NK-92 (cell line): ENCODE measurements around the gene POGLUT2.

ENCODE experiments used
- DNase-seq: peaks from one replicate; lab custom pipeline; 2025; ENCODE audit not compliant: unreplicated experiment; lab: John Stamatoyannopoulos, UW

Gene POGLUT2

DNA sequence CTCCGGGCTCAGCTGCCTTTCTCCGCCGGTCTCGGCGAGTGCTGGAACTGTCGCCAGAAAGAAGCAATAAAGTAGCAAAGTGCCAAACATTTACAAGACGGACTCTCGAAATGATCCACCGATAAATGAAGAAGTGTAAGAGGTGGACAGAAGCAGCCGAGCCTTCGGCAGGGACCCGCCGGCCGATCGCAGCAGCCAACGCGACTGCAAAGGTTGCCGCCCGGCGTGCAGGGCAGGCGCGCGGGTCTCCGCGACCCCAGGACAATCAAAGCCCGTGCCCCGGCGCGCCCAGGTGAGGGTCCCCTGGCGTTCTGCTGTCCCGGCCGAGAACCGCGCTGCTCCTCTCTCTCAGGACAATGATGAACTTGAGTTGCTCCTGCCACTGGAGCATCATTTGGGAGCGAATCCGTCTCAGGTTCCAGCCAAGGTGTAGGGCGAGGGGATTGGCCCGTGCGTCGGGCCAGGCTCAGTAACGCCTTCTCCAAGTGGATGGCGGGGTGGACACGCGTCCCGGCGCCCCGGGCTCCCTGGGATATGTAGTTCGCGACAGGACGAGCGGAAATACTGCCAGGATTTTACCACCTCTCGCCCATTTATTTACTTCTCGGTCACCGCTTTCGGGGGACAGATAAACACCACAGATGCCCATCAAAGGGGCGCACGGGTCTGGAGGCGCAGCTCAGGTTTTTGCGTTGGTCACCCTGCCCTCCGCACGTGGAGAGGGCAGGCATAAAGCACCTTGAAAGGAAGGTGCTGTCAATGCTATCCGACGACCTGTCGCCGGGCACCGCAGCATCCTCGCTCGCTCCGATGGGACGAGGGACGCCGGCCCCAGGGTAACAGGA lies at the start of gene POGLUT2, which contains the start of gene BIVM:
Gene POGLUT2 (minus strand): TSS at position 396 of the 845 bp plus-strand sequence. CDS start 306 bp downstream, at position 90.
Gene BIVM (plus strand): TSS at position 539 of the 845 bp plus-strand sequence. CDS start 8,149 bp downstream, outside the sequence.
- no peak for DNase-seq

DNA sequence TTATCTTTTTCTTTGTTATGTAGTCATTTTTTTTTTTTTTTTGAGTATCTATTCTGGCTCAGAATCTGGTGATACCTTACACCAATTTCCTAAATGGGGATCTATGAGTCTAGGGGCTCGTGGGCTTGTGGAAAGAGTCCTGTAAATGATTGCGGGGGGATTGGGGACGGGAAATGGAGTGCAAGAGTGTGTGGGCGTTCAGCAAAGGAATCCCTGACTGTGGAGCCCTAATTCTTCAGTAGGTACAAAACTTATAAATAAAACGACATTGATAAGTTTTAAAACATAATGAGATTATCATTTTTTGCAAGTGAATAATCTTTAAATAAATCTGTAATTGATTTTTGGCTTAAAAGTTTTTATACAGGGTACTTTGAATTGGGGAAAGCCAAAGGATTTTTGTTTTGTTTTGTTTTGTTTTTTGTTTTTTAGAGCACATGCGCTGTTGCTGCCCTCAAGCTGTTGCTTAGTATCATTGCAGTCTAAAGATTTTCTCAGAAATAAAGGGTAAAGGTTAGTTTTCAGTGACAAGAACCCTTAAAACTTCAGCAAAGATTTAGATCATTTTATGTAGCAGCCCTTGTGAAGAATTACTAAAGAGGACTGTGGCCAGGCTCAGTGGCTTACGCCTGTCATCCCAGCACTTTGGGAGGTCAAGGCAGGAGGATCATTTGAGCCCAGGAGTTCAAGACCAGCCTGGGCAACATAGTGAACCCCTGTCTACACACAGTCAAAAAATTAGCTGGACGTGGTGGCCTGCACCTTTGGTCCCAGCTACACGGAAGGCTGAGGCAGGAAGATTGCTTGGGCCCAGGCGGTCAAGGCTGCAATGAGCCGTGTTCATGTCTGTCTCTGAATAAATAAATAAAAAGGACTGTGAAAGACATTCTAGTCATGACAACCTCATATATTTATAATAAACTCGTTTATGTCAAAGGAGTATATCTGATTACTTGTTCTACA lies 48.8 kb upstream of the POGLUT2 start:
- no peak for DNase-seq

DNA sequence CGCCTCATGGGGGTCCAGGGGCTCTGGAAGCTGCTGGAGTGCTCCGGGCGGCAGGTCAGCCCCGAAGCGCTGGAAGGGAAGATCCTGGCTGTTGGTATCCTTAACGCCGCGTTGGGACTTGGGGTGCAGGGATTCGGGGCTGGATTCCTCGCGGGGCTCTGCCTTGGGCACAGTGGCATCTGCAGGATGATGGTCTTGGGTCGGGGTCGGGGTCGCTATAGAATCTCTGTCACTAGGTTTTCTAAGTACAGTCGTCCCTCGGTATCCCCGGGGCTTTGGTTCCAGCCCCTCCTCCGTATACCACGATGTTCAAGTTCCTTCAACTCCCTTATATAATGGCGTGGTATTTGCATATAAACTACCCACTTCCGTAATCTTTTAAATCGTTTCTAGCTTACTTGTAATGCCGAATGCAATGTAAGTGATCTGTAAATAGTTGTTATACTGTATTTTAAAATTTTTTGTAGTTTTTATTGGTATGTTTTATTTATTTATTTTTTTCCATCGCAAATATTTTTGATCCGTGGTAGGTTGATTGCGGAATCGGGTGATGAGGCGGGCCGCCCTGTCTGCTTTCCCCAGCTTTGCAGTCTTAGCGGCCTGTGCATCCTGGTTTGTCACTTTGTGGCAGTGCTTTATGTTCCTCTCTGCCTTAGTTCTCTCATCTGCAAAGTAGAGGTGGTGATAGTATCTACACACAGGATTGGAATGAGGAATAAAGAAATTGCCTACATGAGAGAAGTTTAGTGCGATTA lies 47.7 kb upstream of the POGLUT2 start:
- no peak for DNase-seq

DNA sequence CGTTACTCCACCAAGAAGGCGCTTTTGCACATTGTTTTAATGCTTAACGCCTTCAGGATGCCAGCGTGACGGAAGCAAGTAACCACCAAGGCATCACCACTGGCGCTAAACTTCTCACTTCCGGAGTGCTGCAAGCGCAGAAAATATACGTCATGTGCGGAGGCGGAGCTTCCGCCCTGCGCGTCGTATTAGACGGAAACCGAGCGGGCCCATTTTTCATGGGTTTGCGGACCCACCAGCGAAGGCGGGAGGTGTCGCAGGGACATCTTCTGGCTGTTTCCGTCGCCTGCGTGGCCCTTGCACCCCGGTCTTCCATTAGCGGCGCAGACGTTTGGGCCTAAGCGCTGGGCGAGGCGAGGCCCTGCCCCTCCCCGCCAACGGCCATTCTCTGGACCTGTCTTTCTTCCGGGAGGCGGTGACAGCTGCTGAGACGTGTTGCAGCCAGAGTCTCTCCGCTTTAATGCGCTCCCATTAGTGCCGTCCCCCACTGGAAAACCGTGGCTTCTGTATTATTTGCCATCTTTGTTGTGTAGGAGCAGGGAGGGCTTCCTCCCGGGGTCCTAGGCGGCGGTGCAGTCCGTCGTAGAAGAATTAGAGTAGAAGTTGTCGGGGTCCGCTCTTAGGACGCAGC lies 47.0 kb upstream of the POGLUT2 start, which contains the start of gene ERCC5:
Gene ERCC5 (plus strand): TSS at position 403 of the 631 bp plus-strand sequence. CDS start 235 bp downstream, outside the sequence.
- DNase-seq = peak; percentile 78

DNA sequence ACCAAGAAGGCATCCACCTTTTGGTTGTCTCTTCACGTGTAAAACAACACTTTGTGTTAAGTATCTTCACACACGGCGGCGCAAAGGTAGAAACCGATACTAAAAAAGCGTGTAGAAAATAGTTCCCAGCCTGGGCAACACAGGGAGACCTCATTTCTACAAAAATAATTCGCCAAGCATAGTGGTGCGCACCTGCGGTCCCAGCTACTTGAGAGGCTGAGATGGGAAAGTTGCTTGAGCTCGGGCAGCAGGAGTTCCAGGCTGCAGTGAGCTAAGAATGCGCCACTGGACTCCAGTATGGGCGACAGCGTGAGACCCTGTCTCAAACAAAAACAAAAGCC lies 46.5 kb upstream of the POGLUT2 start:
- no peak for DNase-seq

DNA sequence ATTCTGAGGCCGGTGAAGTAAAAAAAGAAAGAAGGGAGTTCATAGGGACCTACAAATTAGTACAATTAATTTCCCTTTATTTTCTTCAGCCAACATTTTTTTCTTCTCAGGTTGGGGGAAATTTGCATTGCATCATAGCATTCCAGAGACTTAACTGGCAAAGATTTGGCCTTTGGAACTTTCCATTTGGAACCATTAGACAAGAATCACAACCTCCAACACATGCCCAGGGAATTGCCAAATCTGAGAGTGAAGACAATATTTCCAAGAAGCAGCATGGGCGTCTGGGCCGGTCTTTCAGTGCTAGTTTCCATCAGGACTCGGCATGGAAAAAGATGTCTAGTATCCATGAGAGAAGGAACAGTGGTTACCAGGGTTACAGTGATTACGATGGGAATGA lies 40.7 kb upstream of the POGLUT2 start:
- no peak for DNase-seq

DNA sequence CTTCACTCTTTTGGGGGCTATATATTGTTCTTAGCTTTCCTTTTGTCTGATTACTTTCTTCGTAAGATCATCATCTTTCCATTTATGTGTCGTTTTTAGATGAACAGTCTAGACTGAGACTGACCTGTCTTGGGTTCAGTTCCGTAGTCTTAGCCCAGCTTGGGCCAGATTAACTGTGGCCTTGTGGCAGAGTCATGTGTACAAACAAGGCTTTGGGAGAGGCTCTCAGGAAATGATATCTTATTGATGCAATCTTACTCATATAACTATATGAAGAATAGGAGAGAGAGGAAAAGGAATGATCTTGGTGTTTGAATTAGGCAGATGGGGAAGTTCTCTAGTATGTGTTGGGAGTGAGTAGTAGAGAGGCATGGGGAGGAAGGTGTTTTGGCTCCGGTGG lies 40.2 kb upstream of the POGLUT2 start:
- DNase-seq = no peak

DNA sequence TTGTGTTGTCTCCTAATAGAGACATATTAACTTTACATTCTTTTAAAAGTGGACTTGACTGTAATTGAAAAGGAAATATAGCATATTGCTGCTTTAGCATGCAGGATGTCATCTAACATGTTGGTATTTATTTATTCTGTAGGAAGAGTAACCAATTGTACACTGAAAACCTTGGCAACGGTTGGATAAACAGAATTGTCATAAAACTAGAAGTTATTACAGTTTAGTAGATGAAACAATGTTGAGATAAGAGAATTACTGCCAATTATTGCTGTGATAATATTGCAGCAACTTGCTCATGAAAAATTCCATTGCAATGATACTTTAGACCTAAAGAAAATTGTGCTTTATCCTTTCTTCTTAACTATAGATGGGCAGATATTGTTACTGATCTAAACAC lies 39.5 kb upstream of the POGLUT2 start:
- DNase-seq = no peak

DNA sequence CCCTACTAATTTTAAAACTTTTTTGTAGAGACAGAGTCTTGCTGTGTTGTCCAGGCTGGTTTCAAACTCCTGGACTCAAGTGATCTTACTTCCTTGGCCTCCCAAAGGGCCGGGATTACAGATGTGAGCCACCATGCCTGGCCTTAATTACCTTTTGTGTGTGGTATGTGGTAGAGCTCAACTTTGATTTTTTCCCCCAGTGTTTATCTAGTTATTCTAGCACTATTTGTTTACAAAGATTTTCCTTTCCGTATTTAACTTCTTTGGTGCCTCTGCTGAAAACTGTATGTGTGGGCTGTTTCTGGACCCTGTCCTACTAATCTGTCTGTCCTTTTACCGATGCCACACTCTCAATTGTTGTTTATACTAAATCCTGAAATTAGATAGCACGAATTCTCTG lies 37.7 kb upstream of the POGLUT2 start:
- DNase-seq = no peak

DNA sequence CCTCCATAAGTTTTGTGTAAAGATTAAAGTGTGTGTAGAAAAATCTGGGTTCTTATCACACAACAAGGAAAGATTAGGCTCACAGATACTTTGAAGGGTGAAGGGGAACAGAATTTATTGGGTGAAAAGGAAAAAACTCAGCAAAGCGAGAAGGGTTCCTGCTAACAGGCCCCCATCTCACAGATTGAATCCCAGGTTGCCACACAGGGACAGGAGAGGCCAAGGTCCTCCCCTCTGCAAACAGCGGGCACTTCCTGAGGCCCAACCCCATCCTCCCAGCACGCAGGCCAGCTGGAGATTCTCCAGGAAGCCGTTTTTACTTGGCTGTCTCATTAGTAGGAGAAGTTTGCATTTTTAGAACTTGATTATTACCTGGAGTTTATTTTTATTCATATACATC lies 31.9 kb upstream of the POGLUT2 start:
- no peak for DNase-seq

DNA sequence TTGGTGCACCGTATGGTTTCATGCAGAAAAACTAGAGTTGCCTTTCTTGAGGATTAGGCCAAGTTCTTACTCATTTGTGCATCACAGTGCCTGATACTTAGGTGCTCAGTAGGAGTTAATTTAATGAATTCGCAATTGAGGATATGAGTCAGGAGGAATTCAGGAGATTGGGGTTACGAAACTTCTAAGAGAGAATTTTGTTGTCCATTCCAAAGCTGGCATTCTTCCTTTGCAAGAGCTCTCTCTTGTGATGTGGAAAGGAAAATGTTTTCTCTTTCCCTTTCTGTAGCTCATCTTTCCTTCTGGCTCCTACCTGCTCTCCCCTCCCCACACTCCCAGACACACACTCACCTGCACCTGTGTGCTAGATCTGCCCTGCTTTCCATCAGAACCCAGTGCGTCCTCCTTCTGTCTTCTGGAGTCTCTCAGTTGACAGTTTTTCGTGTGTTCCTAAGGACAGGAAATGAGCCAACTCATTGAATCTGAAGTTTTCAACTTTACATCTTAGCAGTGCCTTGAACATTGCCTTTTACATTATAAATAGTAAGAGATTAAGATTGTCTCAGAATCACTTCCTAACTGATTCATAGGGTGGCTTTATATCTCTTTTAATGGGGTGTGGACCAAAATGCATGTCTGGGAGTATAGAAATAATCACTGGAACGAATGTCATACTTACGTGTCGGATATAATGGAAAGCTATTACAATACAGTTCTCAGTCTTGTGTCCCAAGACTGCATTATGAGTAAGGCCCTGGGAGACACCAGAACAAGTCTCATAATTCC lies 27.3 kb upstream of the POGLUT2 start:
- DNase-seq = no peak

DNA sequence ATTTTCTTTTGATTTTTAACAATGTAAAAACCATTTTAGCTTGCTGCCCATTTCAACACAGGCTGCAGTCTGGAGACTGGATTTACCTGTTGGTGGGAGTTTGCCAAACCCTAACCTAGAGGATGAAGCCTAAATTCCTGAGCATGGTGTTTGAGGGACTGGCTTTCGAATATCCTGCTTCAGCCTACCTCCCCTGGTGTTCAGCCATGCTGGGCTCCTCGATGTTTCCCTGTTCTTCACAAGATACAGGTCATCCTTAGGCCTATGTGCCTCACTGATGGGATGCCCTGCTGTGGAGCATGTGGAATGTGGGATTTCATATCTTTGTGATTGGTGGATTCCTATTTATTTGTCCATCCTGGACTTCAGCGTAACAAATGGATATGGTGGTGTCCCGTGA lies 26.6 kb upstream of the POGLUT2 start:
- DNase-seq = no peak

DNA sequence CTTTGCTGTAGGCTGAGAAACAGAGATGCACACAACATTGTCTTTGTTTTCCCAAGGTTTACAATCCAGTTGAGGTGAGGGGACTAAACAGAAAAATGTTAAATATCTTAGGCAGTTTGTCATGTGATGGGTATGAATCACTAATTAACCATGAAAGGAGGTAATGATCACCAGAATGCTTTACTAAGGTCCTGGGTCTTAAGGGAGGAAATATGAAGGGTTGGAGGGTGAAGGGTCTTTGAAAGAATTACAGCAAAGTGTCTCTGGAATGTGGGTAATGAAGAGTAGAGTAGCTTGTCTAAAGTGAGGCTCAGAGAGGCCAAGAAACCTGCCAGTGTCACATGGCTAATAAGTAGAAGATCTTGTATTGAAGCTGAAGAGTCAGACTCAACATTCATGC lies 19.1 kb upstream of the POGLUT2 start:
- DNase-seq = no peak

DNA sequence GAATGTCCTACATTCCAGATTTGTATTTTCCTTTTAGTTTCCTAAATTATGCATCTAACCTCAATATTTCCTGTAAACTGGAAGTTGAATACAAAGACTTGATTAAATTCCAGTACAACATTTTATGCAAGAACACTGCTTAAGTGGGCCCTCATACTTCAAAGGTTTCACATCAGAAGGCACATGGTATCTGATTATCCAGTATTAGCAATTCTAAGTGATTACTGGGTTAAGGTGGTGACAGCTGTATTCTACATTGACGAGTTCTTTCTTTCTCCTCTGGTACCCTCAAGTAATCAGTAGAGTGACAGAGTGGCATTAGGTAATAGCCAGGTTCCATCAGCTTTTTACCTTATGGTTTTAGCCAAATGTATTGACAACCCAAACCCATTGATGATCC lies 18.5 kb upstream of the POGLUT2 start:
- no peak for DNase-seq

DNA sequence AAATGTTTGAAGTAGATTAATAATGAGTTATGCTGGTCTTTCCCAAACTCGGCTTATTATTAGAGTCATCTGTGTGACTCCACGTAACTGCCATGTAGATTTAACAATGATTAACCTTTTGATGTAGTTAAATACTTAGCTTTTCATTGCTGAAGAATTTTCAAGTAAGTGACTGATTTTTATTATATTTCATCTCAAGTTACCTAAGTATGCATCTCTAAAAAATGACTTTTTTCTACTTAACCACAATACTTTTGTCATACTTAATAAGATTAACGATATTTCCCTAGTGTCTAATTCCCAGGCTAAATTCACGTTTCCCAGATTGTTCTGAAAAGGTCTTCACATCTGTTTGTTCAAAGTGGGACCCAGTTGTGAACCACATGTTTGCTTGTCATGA lies 17.9 kb upstream of the POGLUT2 start:
- no peak for DNase-seq

DNA sequence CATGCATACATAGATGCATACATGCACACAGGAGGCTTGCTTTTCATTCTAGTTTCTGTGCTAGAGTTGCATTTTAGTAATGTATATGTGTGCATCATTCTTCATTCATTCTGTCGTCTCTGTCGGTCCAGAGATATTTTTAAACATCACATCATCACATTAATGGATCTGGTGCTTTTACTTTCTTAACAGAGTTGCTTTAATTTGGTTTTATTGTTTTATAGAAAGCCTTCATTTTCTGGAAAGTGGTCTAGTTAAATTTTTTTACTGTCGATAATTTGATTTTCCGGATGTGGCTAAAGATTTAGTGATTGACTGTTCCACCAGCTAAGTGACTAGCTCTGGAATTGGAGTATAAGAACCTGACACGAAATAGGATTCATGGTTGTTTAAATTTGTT lies 17.0 kb upstream of the POGLUT2 start:
- no peak for DNase-seq

DNA sequence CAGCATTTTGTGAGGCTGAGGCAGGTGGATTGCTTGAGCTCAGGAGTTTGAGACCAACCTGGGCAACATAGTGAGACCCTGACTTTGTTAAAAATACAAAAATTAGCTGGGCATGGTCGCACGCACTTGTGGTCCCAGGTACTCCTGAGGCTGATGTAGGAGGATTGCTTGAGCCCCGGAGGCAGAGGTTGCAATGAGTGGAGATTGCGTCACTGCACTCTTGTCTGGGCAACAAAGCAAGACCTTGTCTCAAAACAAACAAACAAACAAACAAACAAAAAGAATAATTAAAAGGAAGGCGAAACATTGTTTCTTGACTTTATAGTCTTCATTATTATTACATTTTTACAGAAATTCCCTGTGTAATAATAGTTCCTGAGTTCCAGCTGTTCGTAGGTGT lies 16.0 kb upstream of the POGLUT2 start:
- DNase-seq = no peak

DNA sequence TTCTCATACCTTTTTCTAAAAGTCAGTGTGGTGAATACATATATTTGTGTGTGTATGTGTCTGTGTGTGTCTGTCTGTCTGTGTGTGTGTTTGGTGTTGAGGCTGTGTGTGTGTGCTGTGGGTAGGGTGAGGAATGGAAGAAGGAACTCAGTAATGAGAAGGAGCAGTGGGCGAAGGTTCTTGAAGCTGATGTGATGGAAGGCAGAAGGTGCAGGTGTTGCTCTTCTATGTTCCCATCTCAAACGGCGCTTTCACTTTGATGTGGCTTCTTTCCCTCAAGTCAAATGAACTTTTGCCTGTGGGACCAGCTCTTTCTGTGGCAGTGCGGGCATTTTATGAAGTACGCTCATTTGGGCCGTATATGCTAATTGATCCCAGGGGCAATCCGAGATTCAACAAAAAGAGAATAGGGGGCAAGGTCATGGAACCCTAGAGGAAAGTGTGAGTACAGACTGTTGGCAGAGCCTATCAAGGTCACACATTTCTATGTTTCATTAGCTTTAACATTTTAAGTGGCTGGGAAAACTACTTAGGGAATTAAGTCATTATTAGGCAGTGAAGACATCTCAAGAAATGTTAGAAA lies 15.3 kb upstream of the POGLUT2 start:
- DNase-seq = no peak

DNA sequence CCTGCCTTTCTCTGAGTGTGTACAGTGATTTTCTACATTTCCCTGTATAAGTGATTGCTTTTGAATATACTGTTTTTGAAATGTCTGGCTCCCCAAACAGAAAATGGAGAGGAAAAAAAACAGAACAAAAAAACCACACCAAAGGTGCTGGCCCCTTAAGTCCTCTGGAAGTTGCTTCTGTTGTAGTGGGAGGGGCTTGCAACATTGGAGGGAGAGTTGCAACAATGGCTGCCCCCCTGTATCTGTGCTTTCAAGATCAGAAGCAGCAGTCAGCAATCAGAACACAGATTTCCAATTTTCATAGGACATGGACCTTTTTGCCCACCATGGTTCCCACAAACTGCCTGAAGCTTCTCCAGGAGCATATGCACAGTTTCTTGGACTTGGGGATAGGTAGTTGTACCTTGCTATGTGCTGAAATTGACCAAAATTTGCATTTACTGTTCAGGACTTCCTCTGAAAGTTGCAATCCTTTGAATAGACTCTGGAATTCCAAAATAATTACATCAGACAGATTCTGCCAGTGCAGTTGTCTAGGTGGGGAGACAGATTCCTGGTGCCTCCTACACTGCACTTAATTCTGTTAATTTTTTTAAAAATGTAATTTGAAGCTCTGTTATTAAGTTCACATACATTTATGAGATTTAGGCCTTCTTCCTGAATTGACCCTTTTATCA lies 14.0 kb upstream of the POGLUT2 start:
- DNase-seq = no peak
